HG03354 (cell line): ENCODE measurements around the gene IL4I1.
A peak's percentile ranks its signal among the peaks of the same experiment; 100 is the strongest.
"Not testable (repeated sequence)": the region's sequence is repeated elsewhere in the genome, so short reads cannot be mapped to it uniquely, and the experiment has no call there.

Experiments
- ATAC-seq: cut with Tn5 transposase; IDR thresholded peaks from one replicate; pipeline ENCODE4 v1.9.1; 2021; ENCODE audit warnings: mild to moderate bottlenecking; ENCODE audit not compliant: unreplicated experiment, poor library complexity, severe bottlenecking

The IL4I1 gene

GRCh38 chr19:49896863-49897621, at the start of gene IL4I1:
Gene IL4I1, minus strand, starts transcription at chr19:49896887. Its CDS starts 727 bp downstream, at chr19:49896160.
- peak; percentile 67 for ATAC-seq

DNA sequence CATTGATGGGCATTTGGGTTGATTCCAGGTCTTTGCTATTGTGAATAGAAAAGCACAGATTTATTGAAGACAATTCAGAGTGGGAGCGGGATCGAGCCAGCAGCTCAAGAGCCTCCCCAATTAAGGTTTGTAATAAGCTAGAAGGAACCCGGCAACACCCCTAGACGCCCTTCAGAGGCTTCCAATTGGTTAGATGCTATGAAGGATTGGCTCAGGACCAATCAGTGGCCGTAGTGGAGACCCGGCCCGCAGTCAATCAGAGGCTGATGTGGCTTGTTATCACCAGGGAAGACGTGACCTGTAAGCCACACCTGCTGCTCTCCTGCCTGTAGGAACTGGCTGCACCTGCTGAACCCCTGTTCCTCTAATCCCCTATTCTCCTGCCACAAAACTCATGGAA, 49.7 kb upstream of the IL4I1 start:
- no peak for ATAC-seq

- ATAC-seq = not testable (repeated sequence)
These were observed 47.9 kb upstream of the IL4I1 start for GRCh38 chr19:49944567-49944966.

GRCh38 chr19:49940482-49940791, 43.8 kb upstream of the IL4I1 start:
- no peak for ATAC-seq

GRCh38 chr19:49939721-49940481, 43.2 kb upstream of the IL4I1 start:
- ATAC-seq = no peak

DNA sequence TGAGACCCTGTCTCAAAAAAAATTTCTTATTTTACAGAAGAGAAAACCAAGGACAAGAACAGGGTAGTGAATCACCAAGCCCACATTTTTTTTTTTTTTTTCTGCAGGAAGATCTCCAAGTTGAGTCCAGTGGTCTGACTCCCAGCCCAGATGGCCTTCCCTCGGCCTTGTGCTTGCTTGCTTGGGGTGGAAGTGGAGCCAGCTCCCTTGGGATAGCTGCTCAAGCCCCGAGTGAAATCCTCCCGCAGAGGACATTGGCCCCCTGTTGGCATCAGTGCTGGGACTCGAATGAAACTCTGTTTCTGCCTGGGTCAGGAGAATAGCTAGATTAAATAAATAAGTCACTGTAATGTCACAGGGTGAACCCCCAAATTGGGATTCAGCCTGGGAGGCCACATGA, 42.0 kb upstream of the IL4I1 start:
- no peak for ATAC-seq

DNA sequence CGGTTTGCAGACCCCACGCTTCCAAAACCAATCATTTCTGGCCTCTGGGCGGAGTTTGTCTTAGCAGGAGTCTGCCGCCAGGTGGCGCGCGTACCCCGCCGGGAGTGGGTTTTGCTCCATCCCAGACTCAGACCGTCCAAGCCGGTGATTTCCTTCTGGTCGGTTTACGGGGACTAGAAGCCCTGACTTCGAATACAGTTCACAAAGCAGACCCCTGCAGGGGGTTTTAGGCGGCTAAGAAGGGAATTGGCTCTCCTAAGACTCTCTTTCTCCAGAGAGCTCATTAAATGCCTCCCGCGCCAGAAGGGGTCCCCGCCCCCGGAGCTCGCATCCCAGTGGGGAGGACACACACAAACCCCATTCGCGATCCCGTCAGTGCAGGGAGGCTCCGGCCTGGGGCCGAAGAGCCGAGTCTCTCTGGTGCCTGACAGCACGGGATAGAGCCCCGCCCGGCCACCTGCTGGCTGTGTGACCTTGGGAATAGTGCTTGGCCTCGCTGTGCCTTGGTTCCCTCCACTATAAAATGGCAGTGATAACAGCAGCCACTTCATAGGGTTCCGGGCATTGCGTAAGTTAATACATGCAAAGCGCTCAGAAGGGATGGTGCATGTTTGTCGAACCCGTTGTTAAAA, 41.2 kb upstream of the IL4I1 start:
- no peak for ATAC-seq

DNA sequence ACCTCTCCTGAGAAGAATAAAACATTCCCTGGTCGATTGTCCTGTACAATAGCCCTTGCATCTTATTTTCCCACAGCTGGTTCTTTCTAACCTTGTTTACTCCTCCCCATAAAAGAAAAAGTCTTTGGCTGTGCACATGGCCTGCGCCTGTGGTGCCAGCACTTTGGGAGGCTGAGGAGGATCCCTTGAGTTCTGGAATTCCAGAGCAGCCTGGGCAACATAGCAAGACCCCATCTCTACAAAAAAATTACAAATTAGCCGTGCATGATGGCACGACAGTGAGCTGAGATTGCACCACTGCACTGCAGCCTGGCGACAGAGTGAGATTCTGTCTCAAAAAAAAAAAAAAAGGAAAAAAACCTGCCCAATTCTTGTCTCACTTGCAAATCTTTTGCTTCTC, 39.9 kb upstream of the IL4I1 start:
- no peak for ATAC-seq

- no peak for ATAC-seq
These were observed 37.0 kb upstream of the IL4I1 start for GRCh38 chr19:49933643-49934042.

- ATAC-seq = no peak
These were observed 36.0 kb upstream of the IL4I1 start for GRCh38 chr19:49932731-49933131.

DNA sequence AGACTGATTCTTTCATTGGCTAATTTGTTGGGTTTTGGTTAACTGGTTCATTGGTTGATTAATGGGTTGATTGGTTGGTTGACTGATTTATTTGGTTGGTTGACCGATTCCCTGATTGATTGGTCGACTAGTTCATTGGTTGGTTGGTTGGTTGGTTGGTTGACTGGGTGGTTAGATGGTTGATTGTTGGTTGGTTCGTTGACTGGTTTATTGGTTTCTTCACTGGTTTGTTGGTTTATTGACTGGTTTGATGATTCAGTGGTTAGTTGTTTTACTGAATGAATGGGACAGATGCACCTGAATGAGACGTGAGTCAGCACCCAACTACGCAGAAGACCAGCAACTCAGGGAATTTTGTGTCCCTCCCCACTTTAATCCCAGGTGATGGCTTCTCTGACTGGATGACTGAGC, 35.4 kb upstream of the IL4I1 start:
- no peak for ATAC-seq

- ATAC-seq = no peak
These were observed 34.8 kb upstream of the IL4I1 start for GRCh38 chr19:49931293-49932040.

DNA sequence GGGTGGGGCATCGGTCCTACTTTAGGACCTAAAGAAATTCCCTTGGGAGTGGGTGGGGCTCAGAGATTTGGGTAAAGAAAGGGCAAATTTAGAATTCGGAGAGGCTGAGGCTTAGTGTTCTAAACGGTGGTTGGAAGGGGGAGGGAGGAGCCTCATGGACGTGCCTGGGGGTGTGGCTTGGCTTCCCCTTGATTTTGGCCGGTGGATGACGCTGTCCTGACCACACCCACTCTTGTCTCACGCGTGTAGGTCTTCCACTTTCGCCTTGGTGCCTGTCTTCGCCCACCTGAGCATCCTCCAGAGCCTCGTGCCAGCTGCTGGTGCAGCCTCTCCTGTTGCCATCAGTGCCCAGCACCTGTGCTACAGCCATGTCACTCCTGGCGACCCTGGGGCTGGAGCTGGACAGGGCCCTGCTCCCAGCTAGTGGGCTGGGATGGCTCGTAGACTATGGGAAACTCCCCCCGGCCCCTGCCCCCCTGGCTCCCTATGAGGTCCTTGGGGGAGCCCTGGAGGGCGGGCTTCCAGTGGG, 33.9 kb upstream of the IL4I1 start:
- ATAC-seq = no peak

GRCh38 chr19:49929611-49930482, 33.2 kb upstream of the IL4I1 start:
- ATAC-seq = peak; percentile 73

- peak; percentile 53 for ATAC-seq
These were observed 32.5 kb upstream of the IL4I1 start, which contains the start of the genes ATF5 and NUP62 for GRCh38 chr19:49929121-49929610. Gene ATF5, plus strand, starts transcription at chr19:49929205. Its CDS starts 1,646 bp downstream, at chr19:49930851. Gene NUP62, minus strand, starts transcription at chr19:49929504. Its CDS starts 19,697 bp downstream, at chr19:49909807.

DNA sequence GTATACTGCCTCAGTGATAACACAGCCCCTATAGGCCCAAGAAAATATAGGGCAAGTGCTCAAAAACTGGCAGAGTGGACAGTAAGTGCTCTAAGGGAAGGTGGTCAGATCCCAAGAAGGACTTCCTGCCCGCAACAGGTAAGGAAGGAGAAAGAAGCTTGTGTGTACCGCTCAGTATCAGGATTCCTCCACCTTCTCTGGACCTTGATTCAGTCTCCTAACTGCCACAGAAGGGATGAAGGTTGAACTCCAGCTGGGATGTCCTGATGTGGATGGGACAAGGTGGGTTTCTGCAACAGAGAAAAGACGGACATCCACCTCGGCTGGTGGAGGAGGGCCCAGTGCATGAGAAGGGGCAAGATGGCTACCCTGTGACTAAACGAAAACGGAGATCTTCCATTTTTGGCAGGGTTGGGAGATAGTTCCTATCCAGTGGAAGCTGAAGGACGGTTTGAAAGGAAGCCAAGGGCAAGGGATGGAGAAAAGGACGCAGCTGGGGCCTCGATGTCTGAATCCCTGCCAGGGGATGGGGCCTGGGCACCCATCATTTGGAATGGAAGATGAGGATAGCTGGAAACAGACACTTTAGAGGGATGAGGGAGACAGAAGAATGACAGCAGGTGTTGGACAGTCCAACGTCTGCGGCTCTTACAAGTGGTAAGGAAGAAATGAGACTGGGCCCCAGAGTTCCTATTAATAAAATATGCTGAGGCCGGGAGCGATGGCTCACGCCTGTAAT, 31.0 kb upstream of the IL4I1 start:
- no peak for ATAC-seq

GRCh38 chr19:49926515-49926914, 29.8 kb upstream of the IL4I1 start:
- no peak for ATAC-seq

GRCh38 chr19:49925486-49925885, 28.8 kb upstream of the IL4I1 start:
- no peak for ATAC-seq
